AG04450 (cell line): ENCODE measurements around the gene PNKD. TPM values are rescaled to one million over a fixed set of nuclear protein-coding genes. Genes with fewer than 3 reads are reported as not detected.

Experiments
- CTCF ChIA-PET: fragments of 300-600, 350-600 bp; formaldehyde crosslinking; extraction: SDS; loops from one replicate; lab custom pipeline; 2022; ENCODE audit warnings: antibody characterized with exemption, inconsistent platforms; lab: Charles Lee
- POLR2A ChIA-PET: fragments of 350-600 bp; formaldehyde crosslinking; extraction: SDS; loops from one replicate; lab custom pipeline; 2021; ENCODE audit warnings: antibody characterized with exemption, inconsistent platforms; lab: Yijun Ruan, JAX
- DNase-seq: peaks from one replicate; pipeline ENCODE4 v3.0.0-alpha.2; 2011; ENCODE audit warnings: low read depth, low spot score
- H3K27ac ChIP-seq: one replicate; pipeline ENCODE4 v1.5.1; 2012; ENCODE audit warnings: low read depth, low read length, control low read depth
- H3K27me3 ChIP-seq: one replicate; pipeline ENCODE4 v1.6.0; 2012; ENCODE audit warnings: low read length; ENCODE audit not compliant: control insufficient read depth, insufficient read depth
- H3K4me3 ChIP-seq: 2 replicates; pipeline ENCODE4 v1.5.1; 2011; ENCODE audit warnings: mild to moderate bottlenecking, low read depth, low read length, control low read depth
- H3K9me3 ChIP-seq: 2 replicates; pipeline ENCODE4 v1.5.1; 2012; ENCODE audit warnings: low read length; ENCODE audit not compliant: control insufficient read depth, insufficient read depth
- CTCF ChIP-seq: IDR thresholded peaks from 2 replicates; pipeline ENCODE4 v1.5.1; 2011; ENCODE audit warnings: low read depth, low read length, control low read depth, inconsistent platforms
- polyA plus RNA-seq: library from polyadenylated mRNA; depleted of rRNA; stranded (reverse); fragments of >200 nt; gene quantifications from 2 replicates; pipeline ENCODE4 v1.2.3, GENCODE V29; 2011; rRNA removed
- small RNA-seq: library from RNA; depleted of rRNA; stranded (forward); fragments of <200 nt; gene quantifications from one replicate; pipeline ENCODE3, GENCODE V24; 2012; ENCODE audit warnings: low read depth; ENCODE audit not compliant: insufficient read length

Gene PNKD
- polyA plus RNA-seq, 1 experiment: 32.1 TPM

- DNase-seq: no peak
- Histone ChIP-seq H3K27me3 (no peaks in the 10 kb centered on the region), H3K27ac (no peak overlapping the region), H3K9me3 (no peaks in the 10 kb centered on the region; the same call in 1 of the 2 replicates), H3K4me3 (no peak overlapping the region)
- ChIA-PET CTCF (interaction anchor here (0.7 to 5.9 kb wide), 5 partner anchors 94 to 280 kb away, joined by 4 to 73 read pairs (median 49); partner anchors contain the start of genes AAMP, PNKD and TMBIM1), POLR2A (no interaction called here)
- no peak for TF ChIP-seq CTCF
Measured at GRCh38 chr2:218395090-218395444, 124.7 kb downstream of the PNKD start.

GRCh38 chr2:218395456-218395825, 125.1 kb downstream of the PNKD start:
- Histone ChIP-seq H3K27me3 (no peaks in the 10 kb centered on the region), H3K27ac (peak overlapping the region; percentile 49), H3K4me3 (peak overlapping the region; percentile 76), H3K9me3 (no peaks in the 10 kb centered on the region; the same call in 1 of the 2 replicates)
- no peak for TF ChIP-seq CTCF
- ChIA-PET CTCF (interaction anchor here (0.7 to 5.9 kb wide), 7 partner anchors 25 to 280 kb away, joined by 3 to 73 read pairs (median 16); partner anchors contain the start of genes AAMP, PNKD and TMBIM1), POLR2A (interaction anchor here (0.6 to 1.4 kb wide), 5 partner anchors 10 to 103 kb away, joined by 3 to 6 read pairs (median 4); partner anchors contain the start of gene TMBIM1)
- DNase-seq: no peak

DNA sequence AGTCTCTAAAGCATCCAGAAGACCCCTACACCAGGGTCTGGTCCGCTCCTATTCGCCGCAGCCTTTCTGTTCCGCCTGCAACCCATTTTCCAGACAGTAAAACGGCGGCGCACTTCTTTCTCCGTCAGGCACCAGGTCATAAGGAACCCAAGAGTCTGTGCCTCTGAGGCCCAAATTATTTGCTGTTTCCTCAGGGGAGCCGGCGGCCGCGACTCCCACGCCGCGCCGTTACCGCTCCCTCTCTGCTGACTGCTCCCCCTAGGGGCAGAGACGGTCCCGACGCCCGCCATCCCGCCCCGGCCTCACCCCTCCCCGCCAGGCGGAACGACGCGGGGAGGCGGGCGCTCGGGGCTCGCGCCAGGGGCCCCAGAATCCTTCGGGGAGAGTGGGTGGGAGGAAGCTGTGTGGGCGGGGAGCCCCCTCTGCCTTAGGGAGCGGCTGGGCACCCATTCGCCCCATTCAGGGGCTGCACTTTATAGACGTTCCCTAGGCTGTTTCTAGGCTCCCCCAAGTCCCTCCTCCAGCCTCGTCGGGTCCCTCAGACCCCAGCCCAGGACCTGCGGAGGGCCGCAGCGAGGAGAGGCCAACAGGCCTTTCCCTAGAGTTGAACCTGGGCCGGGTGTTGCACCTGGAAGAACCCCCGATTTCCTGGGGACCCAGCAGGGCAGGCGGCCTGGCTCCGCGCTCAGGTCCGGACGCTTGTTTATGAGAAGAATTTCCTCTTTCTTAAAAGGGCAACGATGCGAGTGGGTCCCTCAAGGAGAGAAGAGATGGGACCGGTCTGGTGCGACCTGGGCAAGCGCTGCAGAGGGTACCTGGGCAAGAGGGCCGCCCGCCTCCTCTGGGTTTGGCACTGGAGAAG, 125.7 kb downstream of the PNKD start:
- Histone ChIP-seq H3K9me3 (no peaks in the 10 kb centered on the region; the same call in 1 of the 2 replicates), H3K27ac (peak overlapping the region; percentile 98), H3K4me3 (peak overlapping the region; percentile 76), H3K27me3 (no peaks in the 10 kb centered on the region)
- ChIA-PET CTCF (interaction anchor here (0.6 to 5.9 kb wide), 29 partner anchors 8 to 1560 kb away, joined by 3 to 73 read pairs (median 4); partner anchors contain the start of genes AAMP, PNKD and TMBIM1), POLR2A (interaction anchor here (0.6 to 1.4 kb wide), 7 partner anchors 9 to 109 kb away, joined by 3 to 7 read pairs (median 5); partner anchors contain the start of gene TMBIM1)
- DNase-seq: peak; percentile 94
- TF ChIP-seq CTCF: peak; percentile 75

Small RNAs within 50 kb of the gene (small RNA-seq; reads per million reads assigned to genes)
- gene MIR6810: not detected

Other genes with a start within 250 kb of the PNKD start
- not detected in 2 replicates for gene RUFY4, start 201.3 kb upstream of the PNKD start, polyA plus RNA-seq
- gene CXCR2, start 144.5 kb upstream of the PNKD start, polyA plus RNA-seq: not detected in 2 replicates
- gene CXCR1, start 103.6 kb upstream of the PNKD start, polyA plus RNA-seq: not detected in 2 replicates
- 548 and 666 TPM in 2 replicates for gene ARPC2, start 53.3 kb upstream of the PNKD start, polyA plus RNA-seq
- 0.05 TPM in 1 of 2 replicates, not detected in the other for gene GPBAR1, start 9.5 kb upstream of the PNKD start, polyA plus RNA-seq
- gene AAMP, start 382 bp upstream of the PNKD start, polyA plus RNA-seq: 51.6 and 55.1 TPM in 2 replicates
- 91.4 and 105 TPM in 2 replicates for gene TMBIM1, start 22.0 kb downstream of the PNKD start, polyA plus RNA-seq
- gene CATIP, start 86.3 kb downstream of the PNKD start, polyA plus RNA-seq: not detected in 2 replicates
- 0.04 TPM in 1 of 2 replicates, not detected in the other for gene SLC11A1, start 111.8 kb downstream of the PNKD start, polyA plus RNA-seq
- gene CTDSP1, start 129.3 kb downstream of the PNKD start, polyA plus RNA-seq: 51.3 and 66.6 TPM in 2 replicates
- gene VIL1, start 148.6 kb downstream of the PNKD start, polyA plus RNA-seq: 0.06 TPM in 1 of 2 replicates, not detected in the other